Measurements from ENCODE around the gene C4orf54. TPM values are rescaled to one million over a fixed set of nuclear protein-coding genes. Genes with fewer than 3 reads are reported as not detected.

The C4orf54 gene
- total and polyA plus RNA-seq, 2 of the 4 experiments (the other 2 are of a cell fraction) = not detected

DNA sequence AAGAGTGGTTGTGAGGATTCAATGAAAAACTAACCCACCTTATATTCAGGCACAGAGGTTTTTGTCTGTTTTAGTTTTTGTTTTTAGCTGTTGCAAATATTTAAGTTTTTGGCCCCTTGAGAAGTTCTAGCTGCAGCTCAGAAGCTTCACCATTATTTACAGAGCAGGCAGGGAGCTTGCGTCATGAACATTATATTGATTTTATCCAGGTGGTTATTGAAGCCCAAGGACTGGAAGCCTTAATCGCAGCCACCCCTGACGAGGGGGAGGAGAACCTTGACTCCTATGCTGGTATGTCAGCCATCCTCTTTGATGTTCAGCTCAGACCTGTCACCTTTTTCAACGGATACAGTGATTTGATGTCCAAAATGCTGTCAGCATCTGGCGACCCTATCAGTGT, 44.9 kb downstream of the C4orf54 start:
- H3K56ac ChIP-seq (ENCODE audit: extremely low read depth, insufficient read depth, low read length) = no peak overlapping the region
- no peak overlapping the region for H3K4ac ChIP-seq (ENCODE audit: low read depth, low read length)
- no peak overlapping the region for H3K4me3 ChIP-seq (ENCODE audit: insufficient read depth, low read depth, low read length)
- ChIA-PET CTCF (interaction anchor here (0.6 to 1.2 kb wide), 2 partner anchors 11 to 1081 kb away, joined by 3 to 5 read pairs; no protein-coding TSS in a partner anchor), POLR2A (ENCODE audit: unreplicated experiment) (no interaction called here)
- no peaks in the 10 kb centered on the region for H3K79me1 ChIP-seq (ENCODE audit: low read depth in 1 of 2, low read length in 2 of 2)
- no peak overlapping the region for H2BK120ac ChIP-seq (ENCODE audit: low read depth, low read length)
- no peak overlapping the region for H3K14ac ChIP-seq (replicated peaks; ENCODE audit: low read depth, low read length)
- no peak overlapping the region for H3K27ac ChIP-seq (ENCODE audit: insufficient read depth, low read length)
- ATAC-seq (ENCODE audit: low read depth) (no peak), DNase-seq (no peak)
- peaks cover 1% of the 10 kb centered on the region for H3K27me3 ChIP-seq (ENCODE audit: control insufficient read depth, insufficient read depth, low read length)
- intact Hi-C loops (cut with micrococcal nuclease) (no loop called here), dilution Hi-C loops (cut with HindIII; ENCODE audit: low sequenced_read_pairs, unreplicated experiment) (no loop called here), in situ Hi-C loops (cut with MboI; ENCODE audit: low sequenced_read_pairs) (no loop called here)
- H3K36me3 ChIP-seq (ENCODE audit: control insufficient read depth, insufficient read depth, low read length) = no peaks in the 10 kb centered on the region
- H2AK5ac ChIP-seq (ENCODE audit: low read depth, low read length) = no peak overlapping the region
- H3K4me1 ChIP-seq (ENCODE audit: control insufficient read depth, insufficient read depth, low read length) = no peaks in the 10 kb centered on the region
- no peak overlapping the region for H3K4me2 ChIP-seq (ENCODE audit: low read depth, low read length)
- no peaks in the 10 kb centered on the region for H3K9me3 ChIP-seq (ENCODE audit: control insufficient read depth, insufficient read depth, low read length)
- no CpG with 5 or more reads among the region's 5 CpGs for WGBS, 2 experiments (ENCODE audit: extremely low coverage in 2 of 2, insufficient read length in 1 of 2)
- H3K18ac ChIP-seq (ENCODE audit: low read depth, low read length) = no peak overlapping the region
- H2BK15ac ChIP-seq (ENCODE audit: low read depth, low read length) = no peak overlapping the region
- no TSS peak for BruUV-seq (replicated peaks)
- no peak overlapping the region for H4K91ac ChIP-seq (ENCODE audit: insufficient read depth, low read depth, low read length)
- H4K20me1 ChIP-seq (ENCODE audit: insufficient read depth, low read length) = no peaks in the 10 kb centered on the region
- H2AK9ac ChIP-seq (replicated peaks; ENCODE audit: low read depth, low read length, poor library complexity) = no peak overlapping the region
- no peak overlapping the region for H2BK5ac ChIP-seq (ENCODE audit: low read depth, low read length, poor library complexity, severe bottlenecking)
- no peak overlapping the region for H3K9ac ChIP-seq (ENCODE audit: low read depth, low read length)
- H3K9me1 ChIP-seq (ENCODE audit: insufficient read depth, low read length) = no peaks in the 10 kb centered on the region
- H4K5ac ChIP-seq (ENCODE audit: low read depth, low read length) = no peak overlapping the region
- H2AFZ ChIP-seq (replicated peaks; ENCODE audit: low read length, poor library complexity) = no peak overlapping the region
- TF ChIP-seq SMC3 (IDR thresholded peaks at IDR 0.05; ENCODE audit: low read depth, low read length) (no peak), RAD21 (IDR thresholded peaks at IDR 0.05; ENCODE audit: low read length) (no peak), MAZ (IDR thresholded peaks at IDR 0.05; ENCODE audit: borderline replicate concordance, low read depth, low read length) (no peak), RCOR1 (IDR thresholded peaks at IDR 0.05; ENCODE audit: insufficient replicate concordance, low read length) (no peak), CEBPB (IDR thresholded peaks at IDR 0.05; ENCODE audit: low read depth, low read length) (no peak), MAFK (IDR thresholded peaks at IDR 0.05; ENCODE audit: low read depth, low read length) (no peak), POLR2A (IDR thresholded peaks at IDR 0.05; ENCODE audit: low read depth, low read length) (no peak), RFX5 (IDR thresholded peaks at IDR 0.05; ENCODE audit: low read depth, low read length) (no peak), BHLHE40 (IDR thresholded peaks at IDR 0.05; ENCODE audit: low read depth, low read length) (no peak), CHD1 (IDR thresholded peaks at IDR 0.05; ENCODE audit: low read depth, low read length) (no peak), FOS (IDR thresholded peaks at IDR 0.05; ENCODE audit: low read depth, low read length) (no peak), MXI1 (IDR thresholded peaks at IDR 0.05; ENCODE audit: borderline replicate concordance, low read depth, low read length) (no peak), NFE2L2 (IDR thresholded peaks at IDR 0.05; ENCODE audit: low read depth, low read length) (no peak)
- TF ChIP-seq, protein P1, sequence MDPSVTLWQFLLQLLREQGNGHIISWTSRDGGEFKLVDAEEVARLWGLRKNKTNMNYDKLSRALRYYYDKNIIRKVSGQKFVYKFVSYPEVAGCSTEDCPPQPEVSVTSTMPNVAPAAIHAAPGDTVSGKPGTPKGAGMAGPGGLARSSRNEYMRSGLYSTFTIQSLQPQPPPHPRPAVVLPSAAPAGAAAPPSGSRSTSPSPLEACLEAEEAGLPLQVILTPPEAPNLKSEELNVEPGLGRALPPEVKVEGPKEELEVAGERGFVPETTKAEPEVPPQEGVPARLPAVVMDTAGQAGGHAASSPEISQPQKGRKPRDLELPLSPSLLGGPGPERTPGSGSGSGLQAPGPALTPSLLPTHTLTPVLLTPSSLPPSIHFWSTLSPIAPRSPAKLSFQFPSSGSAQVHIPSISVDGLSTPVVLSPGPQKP (IDR thresholded peaks at IDR 0.05; ENCODE audit: borderline replicate concordance, low read depth, low read length) = no peak
- TF ChIP-seq, protein P2, sequence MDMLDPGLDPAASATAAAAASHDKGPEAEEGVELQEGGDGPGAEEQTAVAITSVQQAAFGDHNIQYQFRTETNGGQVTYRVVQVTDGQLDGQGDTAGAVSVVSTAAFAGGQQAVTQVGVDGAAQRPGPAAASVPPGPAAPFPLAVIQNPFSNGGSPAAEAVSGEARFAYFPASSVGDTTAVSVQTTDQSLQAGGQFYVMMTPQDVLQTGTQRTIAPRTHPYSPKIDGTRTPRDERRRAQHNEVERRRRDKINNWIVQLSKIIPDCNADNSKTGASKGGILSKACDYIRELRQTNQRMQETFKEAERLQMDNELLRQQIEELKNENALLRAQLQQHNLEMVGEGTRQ (IDR thresholded peaks at IDR 0.05; ENCODE audit: low read depth, low read length) = no peak
- TF ChIP-seq, protein P3, sequence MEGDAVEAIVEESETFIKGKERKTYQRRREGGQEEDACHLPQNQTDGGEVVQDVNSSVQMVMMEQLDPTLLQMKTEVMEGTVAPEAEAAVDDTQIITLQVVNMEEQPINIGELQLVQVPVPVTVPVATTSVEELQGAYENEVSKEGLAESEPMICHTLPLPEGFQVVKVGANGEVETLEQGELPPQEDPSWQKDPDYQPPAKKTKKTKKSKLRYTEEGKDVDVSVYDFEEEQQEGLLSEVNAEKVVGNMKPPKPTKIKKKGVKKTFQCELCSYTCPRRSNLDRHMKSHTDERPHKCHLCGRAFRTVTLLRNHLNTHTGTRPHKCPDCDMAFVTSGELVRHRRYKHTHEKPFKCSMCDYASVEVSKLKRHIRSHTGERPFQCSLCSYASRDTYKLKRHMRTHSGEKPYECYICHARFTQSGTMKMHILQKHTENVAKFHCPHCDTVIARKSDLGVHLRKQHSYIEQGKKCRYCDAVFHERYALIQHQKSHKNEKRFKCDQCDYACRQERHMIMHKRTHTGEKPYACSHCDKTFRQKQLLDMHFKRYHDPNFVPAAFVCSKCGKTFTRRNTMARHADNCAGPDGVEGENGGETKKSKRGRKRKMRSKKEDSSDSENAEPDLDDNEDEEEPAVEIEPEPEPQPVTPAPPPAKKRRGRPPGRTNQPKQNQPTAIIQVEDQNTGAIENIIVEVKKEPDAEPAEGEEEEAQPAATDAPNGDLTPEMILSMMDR (conservative IDR thresholded peaks at IDR 0.05; ENCODE audit: low read depth, low read length) = no peak
- no peak overlapping the region for H3K23ac ChIP-seq (ENCODE audit: low read depth, low read length)
- H4K8ac ChIP-seq (ENCODE audit: low read depth in 2 of 2, low read length in 2 of 2) = no peak overlapping the region
- no peak overlapping the region for H2BK20ac ChIP-seq (ENCODE audit: low read depth, low read length)

Data from IMR-90 (cell line).